ENCODE results near the gene VPS50. TPM values are rescaled to one million over a fixed set of nuclear protein-coding genes. Genes with fewer than 3 reads are reported as not detected.
"Not testable (repeated sequence)": the region's sequence is repeated elsewhere in the genome, so short reads cannot be mapped to it uniquely, and the experiment has no call there.

Gene VPS50
- total RNA-seq, 1 donor from 2014 or later, result 14.6 TPM

DNA sequence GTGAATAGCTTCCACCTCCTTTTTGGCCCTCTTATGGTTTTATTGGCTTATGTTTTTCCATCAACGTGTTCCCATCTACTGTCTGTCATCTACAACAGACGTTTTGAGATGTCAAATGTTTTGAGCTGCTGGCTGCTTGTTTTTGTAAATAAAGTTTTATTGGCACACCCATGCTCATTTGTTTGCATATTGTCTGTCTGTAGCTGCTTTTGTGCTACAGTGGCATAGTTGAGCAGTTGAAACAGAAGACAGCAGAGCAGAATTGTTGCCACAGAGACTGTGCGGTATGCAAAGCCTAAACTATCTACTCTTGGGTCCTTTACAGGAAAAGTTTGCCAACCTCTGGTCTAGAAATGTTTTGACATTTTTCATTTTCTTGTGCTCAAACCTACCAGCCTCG lies 88.7 kb downstream of the VPS50 start:
- DNase-seq (ENCODE audit: low read depth), result no peak
- TF ChIP-seq, protein P1, sequence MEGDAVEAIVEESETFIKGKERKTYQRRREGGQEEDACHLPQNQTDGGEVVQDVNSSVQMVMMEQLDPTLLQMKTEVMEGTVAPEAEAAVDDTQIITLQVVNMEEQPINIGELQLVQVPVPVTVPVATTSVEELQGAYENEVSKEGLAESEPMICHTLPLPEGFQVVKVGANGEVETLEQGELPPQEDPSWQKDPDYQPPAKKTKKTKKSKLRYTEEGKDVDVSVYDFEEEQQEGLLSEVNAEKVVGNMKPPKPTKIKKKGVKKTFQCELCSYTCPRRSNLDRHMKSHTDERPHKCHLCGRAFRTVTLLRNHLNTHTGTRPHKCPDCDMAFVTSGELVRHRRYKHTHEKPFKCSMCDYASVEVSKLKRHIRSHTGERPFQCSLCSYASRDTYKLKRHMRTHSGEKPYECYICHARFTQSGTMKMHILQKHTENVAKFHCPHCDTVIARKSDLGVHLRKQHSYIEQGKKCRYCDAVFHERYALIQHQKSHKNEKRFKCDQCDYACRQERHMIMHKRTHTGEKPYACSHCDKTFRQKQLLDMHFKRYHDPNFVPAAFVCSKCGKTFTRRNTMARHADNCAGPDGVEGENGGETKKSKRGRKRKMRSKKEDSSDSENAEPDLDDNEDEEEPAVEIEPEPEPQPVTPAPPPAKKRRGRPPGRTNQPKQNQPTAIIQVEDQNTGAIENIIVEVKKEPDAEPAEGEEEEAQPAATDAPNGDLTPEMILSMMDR (conservative IDR thresholded peaks at IDR 0.05; ENCODE audit: low read depth, low read length), result no peak
- no peak overlapping the region for H3K4me3 ChIP-seq (ENCODE audit: low read depth, low read length)

DNA sequence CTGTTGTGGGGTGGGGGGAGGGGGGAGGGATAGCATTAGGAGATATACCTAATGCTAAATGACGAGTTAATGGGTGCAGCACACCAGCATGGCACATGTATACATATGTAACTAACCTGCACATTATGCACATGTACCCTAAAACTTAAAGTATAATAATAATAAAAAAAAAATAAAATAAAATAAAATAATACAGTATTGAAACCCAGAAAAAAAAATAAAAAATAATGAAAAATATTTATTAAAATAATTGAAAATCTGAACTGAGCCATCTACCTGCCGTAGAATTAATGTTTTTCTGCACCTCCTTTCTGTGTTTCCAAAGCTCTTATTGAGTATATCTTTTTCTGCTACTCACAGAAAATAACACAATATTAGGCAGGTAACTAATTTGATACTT lies 94.1 kb downstream of the VPS50 start:
- not testable (repeated sequence) for DNase-seq (ENCODE audit: low read depth)

DNA sequence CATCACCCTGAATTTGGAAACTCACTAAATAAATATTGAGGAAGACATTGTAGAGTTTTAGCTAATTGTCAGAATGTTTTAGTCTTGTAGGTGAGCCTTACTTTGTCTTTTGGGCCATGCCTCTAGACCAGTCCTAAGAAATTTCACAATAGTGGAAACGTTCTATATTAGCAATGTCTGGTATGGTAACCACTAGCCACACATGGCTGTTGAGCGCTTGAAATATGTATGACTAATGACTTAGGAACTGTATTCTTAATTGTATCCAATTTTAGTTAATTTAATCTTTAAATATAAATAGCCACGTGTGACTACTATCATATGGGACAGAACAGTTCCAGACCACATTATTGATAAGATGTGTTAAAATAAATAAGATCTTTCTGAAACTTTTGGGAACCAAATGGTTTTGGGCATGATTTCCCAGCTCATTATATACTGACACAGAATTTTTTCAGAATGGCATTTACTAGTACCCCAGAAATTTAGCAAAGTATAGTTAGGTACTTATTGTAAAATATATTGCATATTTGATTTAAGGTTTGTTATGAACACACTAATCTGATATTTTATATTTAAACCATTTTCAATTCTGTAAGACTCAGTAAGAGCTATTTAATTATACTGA lies 95.0 kb downstream of the VPS50 start:
- H3K4me3 ChIP-seq (ENCODE audit: low read depth, low read length), result no peak overlapping the region
- DNase-seq (ENCODE audit: low read depth), result peak; percentile 16
- TF ChIP-seq, protein P1 (conservative IDR thresholded peaks at IDR 0.05; ENCODE audit: low read depth, low read length), result no peak

More for the DNA sequence above, 94.1 kb downstream of the VPS50 start:
- H3K4me3 ChIP-seq (ENCODE audit: low read depth, low read length), result not testable (repeated sequence)

DNA sequence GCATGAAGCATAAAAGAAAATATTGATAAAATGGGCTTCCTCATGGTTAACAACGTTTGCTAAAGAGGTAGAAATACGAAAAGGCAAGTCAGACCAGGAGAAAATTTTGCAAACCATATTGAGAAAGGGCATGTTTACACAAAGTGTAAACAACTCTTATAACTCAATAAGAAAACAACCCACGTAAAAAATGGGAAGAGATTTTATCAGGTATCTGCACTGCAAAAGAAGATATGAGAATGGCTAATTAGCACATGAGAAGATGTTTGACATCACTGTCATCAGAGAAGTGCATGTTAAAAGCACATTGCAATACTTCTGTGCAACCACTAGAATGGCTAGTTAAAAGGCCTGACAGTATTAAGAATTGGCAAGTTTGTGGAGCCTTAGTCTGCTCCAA lies 99.5 kb downstream of the VPS50 start:
- DNase-seq (ENCODE audit: low read depth), result no peak
- no peak overlapping the region for H3K4me3 ChIP-seq (ENCODE audit: low read depth, low read length)
- TF ChIP-seq, protein P1 (conservative IDR thresholded peaks at IDR 0.05; ENCODE audit: low read depth, low read length), result no peak

DNA sequence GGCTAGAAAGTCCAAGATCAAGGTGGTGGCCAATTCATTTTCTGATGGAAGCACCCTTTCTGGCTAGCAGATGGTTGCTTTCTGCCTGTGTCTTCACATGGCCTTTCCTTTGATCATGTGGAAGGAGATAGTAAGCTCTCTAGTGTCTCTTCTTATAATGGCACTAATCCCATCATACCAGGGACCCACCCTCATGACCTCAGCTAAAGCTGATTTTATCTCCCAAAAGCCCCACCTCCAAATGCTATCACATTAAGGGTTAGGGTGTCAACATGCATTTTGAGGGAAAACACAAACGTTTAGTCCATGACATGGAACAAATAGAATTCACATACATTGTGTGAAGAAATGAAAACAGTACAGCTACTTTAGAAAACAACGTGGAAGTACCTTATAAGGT lies 100.0 kb downstream of the VPS50 start:
- no peak for DNase-seq (ENCODE audit: low read depth)
- H3K4me3 ChIP-seq (ENCODE audit: low read depth, low read length), result no peak overlapping the region
- TF ChIP-seq, protein P1 (conservative IDR thresholded peaks at IDR 0.05; ENCODE audit: low read depth, low read length), result no peak

DNA sequence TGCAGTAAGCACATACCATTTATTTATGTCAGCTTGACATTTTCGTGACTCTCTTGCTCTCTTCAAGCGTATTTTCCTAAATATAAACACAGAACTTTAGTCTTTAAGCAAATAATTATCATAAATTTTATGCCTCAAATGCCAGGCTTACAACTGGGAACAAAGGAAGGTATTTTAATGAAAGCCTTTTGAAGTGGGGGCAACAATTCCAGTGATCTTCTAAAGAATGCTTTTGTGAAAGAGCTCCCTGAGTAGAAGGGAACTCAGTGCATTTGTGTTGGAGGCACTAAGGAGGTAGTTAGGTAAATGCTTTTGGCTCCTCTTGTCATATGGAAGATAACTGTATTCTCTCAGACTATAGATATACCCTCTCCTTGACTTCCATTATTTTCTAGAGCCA lies 104.9 kb downstream of the VPS50 start:
- TF ChIP-seq, protein P1 (conservative IDR thresholded peaks at IDR 0.05; ENCODE audit: low read depth, low read length), result no peak
- no peak overlapping the region for H3K4me3 ChIP-seq (ENCODE audit: low read depth, low read length)
- DNase-seq (ENCODE audit: low read depth), result no peak

DNA sequence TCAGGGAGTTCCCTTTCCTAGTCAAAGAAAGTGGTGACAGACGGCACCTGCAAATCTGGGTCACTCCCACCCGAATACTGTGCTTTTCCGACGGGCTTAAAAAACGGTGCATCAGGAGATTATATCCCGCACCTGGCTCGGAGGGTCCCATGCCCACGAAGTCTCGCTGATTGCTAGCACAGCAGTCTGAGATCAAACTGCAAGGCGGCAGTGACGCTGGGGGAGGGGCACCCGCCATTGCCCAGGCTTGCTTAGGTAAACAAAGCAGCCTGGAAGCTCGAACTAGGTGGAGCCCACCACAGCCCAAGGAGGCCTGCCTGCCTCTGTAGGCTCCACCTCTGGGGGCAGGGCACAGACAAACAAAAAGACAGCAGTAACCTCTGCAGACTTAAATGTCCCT lies 110.0 kb downstream of the VPS50 start:
- not testable (repeated sequence) for DNase-seq (ENCODE audit: low read depth); H3K4me3 ChIP-seq (ENCODE audit: low read depth, low read length)

DNA sequence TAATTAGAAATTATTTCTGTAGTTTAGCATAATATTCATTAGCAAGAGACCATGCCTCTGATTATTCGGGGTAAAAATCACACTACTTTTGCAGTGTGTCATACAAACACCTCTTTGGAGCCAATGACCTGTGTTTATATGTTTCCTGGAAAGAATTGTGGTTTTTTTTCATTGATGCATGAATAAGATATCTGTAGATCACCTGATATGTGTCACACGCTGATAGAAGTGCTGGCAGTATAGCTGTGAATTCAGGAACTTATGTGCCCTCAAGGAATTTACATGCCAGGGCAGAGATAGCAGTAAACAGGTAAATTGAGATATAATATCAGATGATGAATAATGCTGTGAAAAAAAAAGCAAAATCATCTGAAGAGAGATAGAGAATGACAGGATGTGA lies 118.2 kb downstream of the VPS50 start:
- no peak overlapping the region for H3K4me3 ChIP-seq (ENCODE audit: low read depth, low read length)
- no peak for DNase-seq (ENCODE audit: low read depth)
- TF ChIP-seq, protein P1 (conservative IDR thresholded peaks at IDR 0.05; ENCODE audit: low read depth, low read length), result no peak

Measured in epithelial cell of proximal tubule (primary cell).